HG03135 (cell line): ENCODE measurements around the gene HAAO.

ENCODE experiments used
- ATAC-seq: cut with Tn5 transposase; IDR thresholded peaks from one replicate; pipeline ENCODE4 v1.9.1; 2021; ENCODE audit warnings: mild to moderate bottlenecking, moderate library complexity; ENCODE audit not compliant: unreplicated experiment

The HAAO gene

GRCh38 chr2:42815726-42816125 is 23.3 kb upstream of the HAAO start:
- ATAC-seq, result no peak

DNA sequence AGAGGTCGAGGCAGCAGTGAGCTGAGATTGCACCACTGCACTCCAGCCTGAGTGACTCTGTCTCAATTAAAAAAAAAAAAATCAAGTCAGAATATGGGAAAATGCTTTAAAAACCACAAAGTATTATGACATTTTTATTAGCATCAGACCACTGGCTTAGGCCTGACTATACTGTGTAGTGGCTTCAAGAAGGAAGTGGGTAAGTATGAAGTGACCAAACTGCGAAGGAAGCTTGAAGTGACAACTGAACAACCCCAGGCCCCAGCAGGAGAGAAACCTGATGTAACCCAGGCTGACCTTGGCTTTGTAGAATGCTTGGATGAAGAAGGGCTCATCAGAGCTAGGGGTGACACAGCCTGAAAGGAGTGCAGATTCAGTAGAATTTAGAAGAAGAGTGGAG is 21.4 kb upstream of the HAAO start:
- ATAC-seq, result no peak

- ATAC-seq, result no peak
Measured at GRCh38 chr2:42812899-42813479, 20.6 kb upstream of the HAAO start.

DNA sequence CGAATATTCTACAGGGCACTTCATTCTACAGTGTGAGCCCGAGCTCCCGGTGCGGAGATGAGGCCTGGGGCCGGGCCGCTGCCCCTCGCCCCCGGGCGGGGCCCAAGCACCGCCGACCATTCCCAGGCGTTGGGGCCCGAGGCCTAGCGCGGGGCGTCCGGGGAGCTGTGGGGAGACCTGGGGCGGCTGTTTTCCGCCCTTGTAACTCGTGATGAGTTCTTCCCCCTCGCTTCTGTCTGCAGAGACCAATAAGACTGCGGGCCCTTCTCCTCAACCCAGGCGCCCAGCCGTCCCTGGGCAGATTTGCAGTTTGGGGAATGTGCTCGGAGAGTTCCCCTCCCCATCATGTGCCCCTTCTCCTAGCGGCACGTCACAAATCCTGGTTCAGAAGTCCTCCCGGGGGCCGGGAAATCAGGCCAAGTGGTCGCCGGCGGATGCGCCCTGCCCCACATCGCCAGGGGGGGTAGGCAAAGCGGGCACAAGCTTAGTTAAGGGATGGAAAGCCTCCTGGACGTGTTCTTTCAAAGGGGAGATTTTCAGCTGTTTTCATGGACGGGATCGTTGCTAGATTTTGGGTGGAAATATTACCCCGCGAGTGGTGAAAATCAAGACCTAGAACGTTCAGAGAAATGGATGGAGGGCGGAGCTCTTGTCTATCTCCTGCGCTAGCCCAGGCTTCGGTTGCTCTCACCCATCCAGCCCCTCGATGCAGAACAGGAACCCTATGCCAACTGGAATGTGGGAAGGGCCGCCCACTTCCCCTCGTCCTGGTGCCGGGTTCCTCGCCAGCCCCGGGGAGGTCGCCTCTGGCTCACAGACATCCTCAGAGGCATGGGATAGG is 18.8 kb upstream of the HAAO start:
- ATAC-seq, result peak; percentile 5

- ATAC-seq, result peak; percentile 72
Measured at GRCh38 chr2:42810121-42810970, 18.0 kb upstream of the HAAO start.

DNA sequence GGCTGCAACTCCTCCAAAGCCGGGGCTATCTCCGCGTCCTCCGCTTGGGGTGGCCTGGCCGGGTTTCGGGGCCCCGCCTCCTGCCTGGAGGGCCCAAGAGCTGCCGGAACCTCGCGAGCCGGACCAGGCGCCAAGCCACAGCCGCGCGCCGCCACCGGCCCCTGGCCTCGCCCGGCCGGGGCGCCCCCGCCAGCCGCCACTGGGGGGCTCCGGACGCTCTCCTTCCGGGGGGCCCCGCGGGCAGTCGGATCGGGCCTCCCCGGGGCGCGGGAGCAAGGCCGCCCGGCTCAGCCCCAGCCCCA is 17.4 kb upstream of the HAAO start:
- ATAC-seq, result peak; percentile 45

GRCh38 chr2:42809131-42809818 is 16.9 kb upstream of the HAAO start:
- ATAC-seq, result no peak

DNA sequence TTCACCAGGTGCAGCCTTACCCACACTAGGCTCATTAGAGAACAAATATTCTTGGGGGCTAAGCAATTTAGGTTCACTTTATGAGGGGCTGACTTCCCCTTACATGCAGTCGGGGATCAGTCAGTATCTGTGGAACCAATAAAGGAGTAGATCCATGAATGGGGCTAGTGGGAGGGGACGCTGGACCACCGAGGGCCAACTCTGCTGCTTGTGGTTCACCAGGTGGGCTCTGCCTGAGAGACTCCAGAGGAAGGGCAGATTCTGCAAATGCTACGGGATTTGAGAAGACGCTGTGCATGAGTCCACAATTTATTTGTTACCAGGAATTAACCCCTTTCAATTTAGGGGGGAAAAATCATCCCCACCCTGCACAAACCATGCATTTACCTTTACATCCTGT is 15.9 kb upstream of the HAAO start:
- ATAC-seq, result no peak

GRCh38 chr2:42806786-42807185 is 14.4 kb upstream of the HAAO start:
- no peak for ATAC-seq

DNA sequence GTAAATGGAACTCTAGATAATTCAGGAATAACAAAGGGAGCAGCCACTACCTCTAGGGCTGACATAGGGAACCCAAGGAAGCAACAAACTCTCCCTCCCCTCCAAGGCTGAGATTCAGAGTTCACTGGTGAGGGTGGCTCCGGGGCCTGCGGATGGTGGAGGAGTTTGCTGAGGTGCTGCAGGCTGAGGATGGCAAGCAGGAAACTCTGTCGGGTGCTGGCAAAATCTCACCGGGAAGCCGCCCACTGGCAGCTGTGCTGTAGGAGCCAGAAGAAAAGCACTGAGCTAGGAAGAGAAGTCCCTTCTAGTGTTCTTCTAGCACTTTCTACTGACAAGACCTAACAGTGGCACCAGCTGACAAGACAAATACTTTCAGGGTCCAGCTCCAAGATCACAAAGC is 12.5 kb upstream of the HAAO start:
- ATAC-seq, result no peak

- no peak for ATAC-seq
Measured at GRCh38 chr2:42804338-42804737, 12.0 kb upstream of the HAAO start.

- no peak for ATAC-seq
Measured at GRCh38 chr2:42802150-42802549, 9.8 kb upstream of the HAAO start.

- no peak for ATAC-seq
Measured at GRCh38 chr2:42801381-42801780, 9.0 kb upstream of the HAAO start.

- no peak for ATAC-seq
Measured at GRCh38 chr2:42800981-42801380, 8.6 kb upstream of the HAAO start.

DNA sequence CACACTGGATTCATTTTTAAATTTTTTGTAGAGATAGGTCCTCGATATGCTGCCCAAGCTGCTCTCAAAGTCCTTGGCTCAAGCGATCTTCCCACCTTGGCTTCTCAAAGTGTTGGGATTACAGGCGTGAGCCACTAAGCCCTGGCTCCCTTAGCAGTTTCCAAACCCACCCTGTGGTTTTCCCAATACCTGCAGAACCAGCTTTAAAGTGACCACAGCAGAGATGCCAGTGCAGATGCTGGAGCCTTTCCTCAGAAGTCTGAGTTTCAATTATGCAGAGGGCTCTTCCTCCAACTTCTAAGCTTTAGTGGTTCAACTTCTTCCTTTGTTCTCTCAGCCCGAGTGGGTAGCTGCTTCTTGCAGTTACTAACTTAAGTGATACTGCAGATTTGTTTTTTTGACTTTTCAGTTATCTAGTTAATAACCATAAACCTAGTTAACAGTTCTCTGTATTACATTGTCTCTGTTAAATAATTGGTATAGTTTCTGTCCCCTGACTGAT is 8.1 kb upstream of the HAAO start:
- ATAC-seq, result no peak

- no peak for ATAC-seq
Measured at GRCh38 chr2:42799881-42800280, 7.5 kb upstream of the HAAO start.

GRCh38 chr2:42797281-42797680 is 4.9 kb upstream of the HAAO start:
- ATAC-seq, result no peak

DNA sequence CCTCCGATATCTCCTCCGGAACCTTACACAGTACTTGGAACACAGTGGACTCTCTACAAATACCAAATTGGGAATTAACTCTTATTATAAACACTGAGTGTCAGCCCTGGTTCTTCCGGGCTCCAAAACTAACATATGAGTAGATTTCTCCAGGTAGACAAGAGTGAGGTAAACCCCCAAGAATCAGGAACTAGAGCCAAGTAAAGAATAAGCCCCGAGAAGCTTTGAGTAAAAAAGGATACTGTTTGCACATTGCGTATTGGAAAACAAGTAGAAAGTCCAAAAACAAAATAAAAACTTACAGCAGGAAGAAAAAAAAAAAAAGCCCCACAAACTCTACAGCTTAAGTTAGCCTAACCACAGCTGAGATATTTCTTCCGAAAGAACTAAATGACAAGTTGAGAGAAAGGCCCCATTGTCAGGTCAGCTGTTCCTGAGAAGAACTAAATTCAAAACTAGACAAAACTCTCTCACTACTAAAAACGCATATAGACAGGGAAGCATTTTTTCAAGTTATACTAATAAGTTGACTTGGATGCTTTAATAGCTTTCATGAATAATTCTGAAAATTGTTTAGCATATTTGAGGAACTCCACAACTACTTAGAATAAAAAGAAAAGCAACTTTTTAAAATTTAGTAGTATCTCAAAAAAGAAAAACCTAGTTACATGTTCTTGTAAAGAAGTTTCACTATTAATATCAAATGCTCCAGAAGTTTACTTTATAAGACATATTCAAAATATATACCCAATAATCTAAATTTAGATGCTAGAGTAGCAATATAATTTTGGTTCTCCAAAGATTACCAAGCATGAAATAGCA is 4.3 kb upstream of the HAAO start:
- no peak for ATAC-seq

DNA sequence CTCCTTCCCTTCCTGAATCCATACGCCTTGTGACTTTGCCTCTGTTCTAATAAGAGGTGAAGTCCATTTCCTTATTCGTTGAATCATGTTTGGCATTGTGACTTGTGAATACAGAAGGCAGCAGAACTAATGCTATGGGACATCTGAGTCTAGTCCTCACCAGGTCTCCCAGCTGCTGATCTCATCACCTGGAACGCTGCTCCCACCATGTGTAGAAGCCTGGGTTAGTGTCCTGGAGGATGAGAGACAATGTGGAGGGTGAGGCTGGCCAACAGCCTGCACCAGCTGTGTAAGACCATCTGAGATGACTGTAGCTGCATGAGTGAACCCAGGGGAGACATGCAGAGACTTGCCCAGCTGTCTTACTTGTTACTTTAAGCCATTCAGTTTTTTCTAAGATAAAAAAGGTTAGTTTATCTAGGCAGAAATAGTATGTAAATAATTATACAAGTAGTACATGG is 3.5 kb upstream of the HAAO start:
- ATAC-seq, result no peak

- no peak for ATAC-seq
Measured at GRCh38 chr2:42795275-42795674, 2.9 kb upstream of the HAAO start.
